Fibroblast of the conjunctiva (primary cell): ENCODE measurements around the gene NOTUM.

Experiments
- DNase-seq: peaks from one replicate; pipeline ENCODE4 v3.0.0-alpha.2; 2010; ENCODE audit warnings: low read depth

The NOTUM gene

GRCh38 chr17:81935709-81936084 is 25.3 kb downstream of the NOTUM start:
- DNase-seq = no peak

DNA sequence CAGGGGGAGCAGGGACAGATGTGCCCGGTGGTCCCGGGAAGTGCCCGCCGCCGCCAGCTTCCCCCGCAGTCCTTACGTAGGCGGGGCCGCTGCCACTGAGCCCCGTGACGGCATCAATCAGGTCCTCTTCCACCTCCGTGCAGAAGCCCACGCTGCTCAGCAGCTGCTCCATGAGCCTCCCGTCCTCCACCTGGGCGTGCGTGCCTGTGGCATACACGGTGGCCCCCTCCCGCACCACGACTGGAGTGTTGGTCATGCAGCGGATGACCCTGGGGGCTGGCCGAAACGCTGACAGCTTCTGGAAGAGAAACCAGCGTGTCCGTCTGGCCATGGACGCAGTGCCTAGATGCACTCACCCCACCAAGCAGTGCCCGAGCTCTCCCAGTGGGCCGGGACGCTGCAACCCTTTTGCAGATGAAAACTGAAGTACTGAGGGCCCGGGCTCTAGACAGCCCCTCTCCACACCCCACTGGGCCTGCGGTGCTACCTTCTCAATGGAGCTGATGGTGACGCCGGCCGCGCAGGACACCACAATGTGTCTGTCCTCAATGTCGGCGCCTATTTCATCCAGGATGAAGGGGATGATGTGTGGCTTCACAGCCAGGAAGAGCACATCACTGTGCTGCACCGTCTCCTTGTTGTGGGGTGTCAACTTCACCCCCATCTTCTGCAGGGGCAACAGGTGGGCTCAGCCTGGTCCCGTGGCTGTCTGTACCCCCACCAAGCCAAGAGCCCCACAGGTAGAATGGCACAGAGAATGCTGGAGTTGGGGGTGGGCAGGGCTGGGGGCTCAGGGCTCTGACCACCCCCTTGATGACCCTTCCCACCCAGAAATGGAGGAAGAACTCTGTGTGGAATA is 25.9 kb downstream of the NOTUM start:
- no peak for DNase-seq

DNA sequence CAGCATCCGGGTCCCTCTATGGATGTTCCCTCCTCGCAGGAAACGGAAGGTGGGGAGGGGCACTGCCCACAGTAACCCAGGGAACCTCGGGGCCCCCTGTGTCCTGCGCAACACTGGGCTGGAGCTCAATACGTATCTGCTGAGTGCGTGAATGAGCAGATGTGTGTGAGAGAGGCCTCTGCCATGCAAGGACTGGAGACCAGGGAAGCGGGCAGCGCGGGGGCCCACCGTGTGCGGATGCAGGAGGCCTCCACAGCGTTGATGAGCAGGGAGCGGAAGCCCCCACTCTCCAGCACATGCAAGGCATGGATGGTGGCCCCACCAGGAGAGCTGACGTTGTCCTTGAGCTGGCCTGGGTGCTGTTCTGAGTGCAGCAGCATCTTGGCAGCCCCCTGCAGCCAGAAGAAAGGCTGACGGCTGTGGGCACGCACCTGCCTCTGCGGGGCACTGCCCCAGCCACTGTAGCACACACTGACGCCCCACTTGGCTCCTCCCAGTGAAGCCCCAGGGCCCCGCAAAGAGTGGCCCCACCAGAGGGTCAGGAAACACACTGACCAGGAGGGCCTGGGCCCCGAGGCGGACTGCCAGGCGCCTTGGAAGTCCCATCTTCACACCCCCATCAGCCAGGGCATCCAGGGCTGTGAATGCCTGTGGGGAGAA is 26.8 kb downstream of the NOTUM start:
- no peak for DNase-seq

- DNase-seq = no peak
Observed at GRCh38 chr17:81933178-81933699, 27.7 kb downstream of the NOTUM start.

GRCh38 chr17:81932333-81932983 is 28.5 kb downstream of the NOTUM start:
- DNase-seq = no peak

- no peak for DNase-seq
Observed at GRCh38 chr17:81931557-81932332, 29.2 kb downstream of the NOTUM start.

GRCh38 chr17:81931189-81931556 is 29.8 kb downstream of the NOTUM start:
- DNase-seq = no peak

DNA sequence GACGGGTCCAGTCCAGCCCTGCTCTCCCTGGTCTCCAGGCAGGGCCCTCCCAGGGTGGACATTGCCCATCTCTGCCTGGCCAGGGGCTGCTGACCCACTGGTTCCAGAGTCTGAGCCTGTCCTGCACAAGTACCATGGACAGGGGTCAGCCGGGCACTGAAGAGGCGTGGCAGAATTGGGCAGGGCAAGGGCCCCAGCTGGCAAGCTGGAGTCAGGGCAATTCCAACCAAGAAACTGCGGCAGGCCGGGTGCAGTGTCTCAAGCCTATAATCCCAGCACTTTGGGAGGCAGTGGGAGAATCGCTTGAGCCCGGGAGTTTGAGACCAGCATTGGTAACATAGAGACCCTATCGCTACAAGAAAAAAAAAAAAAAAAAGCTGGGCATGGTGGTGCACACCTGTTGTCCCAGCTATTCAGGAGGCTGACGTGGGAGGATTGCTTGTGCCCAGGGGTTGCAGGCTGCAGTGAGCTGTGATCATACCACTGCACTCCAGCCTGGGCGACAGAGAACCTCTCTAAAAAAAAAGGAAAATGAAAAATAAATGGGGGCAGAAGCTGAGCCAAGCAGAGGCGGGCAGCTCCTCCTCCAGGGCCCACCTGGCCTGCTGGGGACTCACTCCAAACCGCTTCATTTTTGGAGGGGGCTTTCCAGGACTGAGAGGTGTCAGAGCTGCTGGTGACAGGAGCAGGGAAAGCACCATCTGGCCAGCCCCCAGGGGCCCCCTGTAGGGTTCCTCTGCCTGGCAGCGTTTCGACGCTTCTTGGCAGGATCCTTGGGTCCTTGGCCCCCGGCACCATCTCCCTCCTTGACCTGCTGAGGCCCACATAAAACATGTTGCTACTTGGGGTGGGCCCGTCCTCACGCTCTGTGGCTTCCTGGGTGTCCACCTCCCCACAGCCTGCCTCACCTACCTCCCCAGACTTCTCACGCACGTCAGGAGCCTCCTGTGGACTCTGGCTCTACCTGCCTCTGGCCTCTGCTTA is 30.6 kb downstream of the NOTUM start:
- DNase-seq = no peak

DNA sequence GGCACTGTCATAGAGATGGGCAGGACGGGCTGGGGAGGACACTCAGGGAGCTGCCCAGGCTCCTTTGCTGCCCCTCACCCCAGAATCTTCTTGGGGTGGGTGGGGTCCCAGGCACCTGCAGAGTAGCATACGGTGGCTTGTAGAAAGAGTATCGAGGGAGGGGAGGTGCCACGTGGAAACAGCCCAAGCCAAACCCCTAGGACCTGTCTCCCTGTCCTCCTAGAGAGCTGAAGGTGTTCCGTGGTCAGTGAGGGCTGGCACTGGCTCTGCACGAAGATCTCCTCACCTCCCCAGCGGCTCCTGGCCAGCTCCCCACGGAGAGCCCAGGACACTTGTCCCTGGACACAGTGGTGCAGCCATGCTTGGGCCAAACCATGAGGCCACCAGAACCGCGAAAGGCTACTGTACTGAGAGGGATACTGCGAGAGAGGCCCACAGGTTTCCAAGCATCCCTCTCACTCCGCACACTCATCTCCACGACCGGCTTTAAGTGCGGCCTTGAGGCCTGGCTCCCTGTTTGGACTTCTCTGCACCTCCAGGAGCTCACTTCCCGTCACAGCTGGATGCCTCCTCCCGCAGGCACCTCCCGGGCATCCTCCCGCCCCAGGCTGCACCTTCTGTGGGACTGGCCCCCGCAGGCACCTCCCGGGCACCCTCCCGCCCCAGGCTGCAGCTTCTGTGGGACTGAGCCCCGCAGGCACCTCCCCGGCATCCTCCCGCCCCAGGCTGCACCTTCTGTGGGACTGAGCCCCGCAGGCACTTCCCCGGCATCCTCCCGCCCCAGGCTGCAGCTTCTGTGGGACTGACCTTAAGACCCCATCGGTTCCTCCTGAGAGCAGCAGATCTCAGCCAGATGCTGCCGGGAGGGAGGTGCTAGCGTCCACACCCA is 31.5 kb downstream of the NOTUM start:
- DNase-seq = no peak

- DNase-seq = no peak
Observed at GRCh38 chr17:81928544-81929252, 32.3 kb downstream of the NOTUM start.

DNA sequence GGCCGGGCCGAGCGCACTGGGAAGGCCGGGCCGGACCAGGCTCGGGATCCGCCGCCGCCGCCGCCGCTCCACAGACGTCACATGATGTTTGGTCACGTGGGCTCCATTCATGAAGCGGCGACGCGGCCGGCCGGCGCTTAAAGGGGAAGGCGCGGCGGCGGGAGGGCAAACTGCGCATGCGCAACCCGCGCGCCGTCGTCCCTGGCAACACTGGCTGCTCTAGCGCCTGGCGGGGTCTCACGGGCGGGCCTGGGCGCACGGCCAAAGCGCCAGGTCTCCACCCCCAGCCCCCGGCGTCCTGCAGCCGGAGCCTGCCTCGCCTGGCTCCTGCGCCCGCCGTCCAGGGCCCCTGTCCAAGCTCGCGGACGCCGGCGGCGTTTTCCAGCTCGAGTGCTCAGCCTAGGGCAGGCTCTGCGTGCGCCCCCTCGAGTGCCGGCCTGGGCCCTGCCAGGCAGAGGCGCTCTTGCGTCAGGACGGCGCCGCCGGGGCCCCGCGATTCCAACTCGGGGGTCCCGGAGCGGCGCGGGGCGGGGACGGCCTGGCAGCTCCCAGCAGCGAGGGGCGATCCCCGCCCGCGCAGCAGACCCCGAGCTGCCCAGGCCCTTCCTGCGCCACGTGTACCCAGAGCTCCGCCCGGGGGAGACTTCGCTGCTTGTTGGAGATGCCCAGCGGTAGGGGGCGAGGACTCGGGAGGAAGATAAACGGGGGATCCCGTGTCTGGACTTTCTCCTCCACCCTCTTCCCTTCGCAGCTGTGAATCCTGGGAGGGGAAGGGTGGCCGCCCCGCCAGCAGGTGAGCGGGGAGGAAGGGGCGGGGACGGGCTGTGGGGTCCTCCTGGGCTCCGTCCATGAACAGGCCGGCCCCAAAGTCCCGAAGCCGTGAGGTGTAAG is 33.1 kb downstream of the NOTUM start, which contains the start of gene MAFG:
Gene MAFG, minus strand, starts transcription at position 83 of the 891 bp plus-strand sequence. CDS start 4,550 bp downstream, outside the sequence.
- DNase-seq = peak; percentile 93

GRCh38 chr17:81927152-81927652 is 33.8 kb downstream of the NOTUM start:
- no peak for DNase-seq

DNA sequence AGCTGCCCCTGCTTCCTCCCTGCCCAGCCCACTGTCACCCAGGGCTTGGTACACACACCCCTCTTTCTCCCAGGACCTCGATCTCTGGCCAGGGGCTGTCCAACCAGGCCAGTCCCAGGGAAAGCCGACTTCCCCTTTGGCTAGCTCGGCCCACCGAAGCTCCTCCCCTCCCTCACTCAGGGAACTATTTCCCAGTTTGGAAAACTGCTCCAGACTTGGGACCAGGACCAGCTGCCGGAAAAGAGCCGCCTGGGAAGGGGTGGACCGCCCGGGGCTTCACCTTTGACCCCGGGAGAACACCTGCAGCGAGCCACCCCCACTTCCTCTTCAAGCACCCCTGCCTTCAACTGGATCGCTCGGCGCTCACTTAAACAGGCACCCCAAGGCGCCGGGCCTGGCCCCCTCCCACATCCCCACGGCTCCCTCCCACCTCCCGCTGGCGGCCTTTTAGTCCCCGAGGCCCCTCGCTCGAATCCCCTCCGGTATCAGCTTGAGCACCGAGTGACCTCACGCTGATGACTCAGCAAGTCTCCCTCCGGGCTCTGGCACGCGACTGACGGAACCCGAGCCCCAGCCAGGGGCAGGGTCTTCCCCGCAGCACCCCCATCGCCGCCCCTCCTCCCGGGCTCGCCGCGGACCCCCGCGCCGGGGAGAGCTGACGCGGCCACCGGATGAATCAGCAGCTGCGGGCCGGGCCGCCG is 34.4 kb downstream of the NOTUM start:
- DNase-seq = peak; percentile 47

DNA sequence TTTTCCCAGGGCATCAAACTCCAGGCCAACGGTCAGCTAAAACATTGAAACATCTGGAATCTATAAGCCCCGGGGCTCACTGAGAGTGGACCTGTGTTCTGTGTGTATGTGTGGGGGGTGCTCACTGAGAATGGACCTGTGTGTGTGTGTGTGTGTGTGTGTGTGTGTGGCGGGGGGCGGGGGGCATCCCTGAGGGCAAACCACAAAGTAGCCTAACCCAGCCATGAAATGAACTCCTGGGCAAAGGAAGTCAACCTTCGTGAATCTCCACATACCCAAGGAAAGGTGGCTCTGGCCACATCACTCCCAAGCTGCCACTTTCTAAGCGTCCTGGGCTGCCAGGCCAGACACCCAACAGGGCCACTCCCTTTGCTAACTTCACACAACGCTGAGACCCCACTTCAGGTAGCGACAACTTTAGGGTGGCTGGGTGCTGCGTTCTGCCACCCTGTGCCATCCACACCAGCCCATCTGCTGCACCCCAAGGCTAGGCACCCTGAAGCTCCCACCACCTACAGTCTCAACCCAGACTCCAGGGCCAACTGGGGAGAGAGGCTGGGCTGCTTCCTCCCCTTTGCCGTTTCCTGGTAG is 35.0 kb downstream of the NOTUM start:
- DNase-seq = no peak

DNA sequence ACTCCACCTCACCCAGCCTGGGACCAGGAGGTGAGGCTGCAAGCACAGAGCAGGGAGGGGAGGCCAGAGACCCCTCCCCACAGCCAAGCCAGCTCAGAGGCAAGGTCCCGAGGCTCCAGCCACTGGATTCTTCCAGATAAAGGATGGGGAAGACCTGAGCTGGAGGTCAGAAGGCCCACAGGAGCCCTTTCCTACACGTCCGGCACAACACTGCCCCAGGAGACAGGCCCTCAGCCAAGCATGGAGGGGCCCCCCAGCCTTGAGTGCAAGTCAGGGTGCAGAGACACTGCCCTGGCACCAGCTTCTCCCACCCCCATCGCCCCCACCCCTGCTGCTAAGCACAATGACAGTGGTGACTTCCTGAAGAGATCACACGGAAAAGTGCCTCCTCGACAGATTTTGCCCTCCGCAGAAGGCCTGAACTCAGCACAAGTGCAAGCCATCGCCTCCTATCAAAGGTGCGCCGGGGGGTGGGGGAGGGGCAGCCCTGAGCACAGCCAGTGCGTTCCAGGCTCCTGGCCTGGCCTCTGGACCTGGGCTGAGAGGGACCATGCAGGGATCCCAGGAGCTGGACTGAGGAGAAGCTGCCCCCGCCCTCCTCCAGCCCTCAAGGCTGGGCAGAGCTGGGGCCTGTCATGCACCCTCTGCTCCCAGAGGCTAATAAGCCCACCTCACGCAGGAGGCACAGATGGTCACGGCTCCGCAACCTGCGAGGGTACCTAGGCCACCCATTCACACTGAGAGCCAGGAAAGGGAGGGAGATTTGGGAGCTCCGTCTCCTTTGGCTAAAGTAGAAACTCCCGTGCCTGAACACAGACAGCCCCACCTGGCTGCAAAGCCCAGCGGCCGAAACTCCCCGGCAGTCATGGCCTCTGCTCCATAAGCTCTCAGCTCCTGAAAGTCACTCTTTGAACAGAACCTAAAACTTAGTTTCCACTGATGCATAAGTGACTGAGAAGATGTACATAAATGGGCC is 36.1 kb downstream of the NOTUM start:
- no peak for DNase-seq
